ENCODE measurements around the gene TMEM213.

The TMEM213 gene

DNA sequence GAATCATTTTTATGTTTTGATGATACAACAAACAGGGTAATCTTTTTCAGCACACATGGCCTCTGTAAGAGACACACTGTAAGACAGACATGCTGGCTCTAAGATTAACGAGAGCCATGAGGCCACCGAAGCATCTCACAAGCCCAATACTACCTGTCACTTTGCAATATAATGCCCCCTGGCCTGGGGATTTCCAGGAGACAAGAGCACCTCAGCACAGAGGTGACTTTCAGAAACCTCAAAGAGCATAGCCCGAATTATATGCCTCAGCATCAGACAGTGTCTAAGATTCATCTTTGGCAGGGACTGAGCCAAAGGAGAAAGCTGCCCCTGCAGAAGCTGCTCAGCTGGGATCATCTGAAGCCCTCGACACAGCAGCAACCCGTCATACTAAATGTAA lies 44.2 kb upstream of the TMEM213 start:
- TF ChIP-seq, protein P1, sequence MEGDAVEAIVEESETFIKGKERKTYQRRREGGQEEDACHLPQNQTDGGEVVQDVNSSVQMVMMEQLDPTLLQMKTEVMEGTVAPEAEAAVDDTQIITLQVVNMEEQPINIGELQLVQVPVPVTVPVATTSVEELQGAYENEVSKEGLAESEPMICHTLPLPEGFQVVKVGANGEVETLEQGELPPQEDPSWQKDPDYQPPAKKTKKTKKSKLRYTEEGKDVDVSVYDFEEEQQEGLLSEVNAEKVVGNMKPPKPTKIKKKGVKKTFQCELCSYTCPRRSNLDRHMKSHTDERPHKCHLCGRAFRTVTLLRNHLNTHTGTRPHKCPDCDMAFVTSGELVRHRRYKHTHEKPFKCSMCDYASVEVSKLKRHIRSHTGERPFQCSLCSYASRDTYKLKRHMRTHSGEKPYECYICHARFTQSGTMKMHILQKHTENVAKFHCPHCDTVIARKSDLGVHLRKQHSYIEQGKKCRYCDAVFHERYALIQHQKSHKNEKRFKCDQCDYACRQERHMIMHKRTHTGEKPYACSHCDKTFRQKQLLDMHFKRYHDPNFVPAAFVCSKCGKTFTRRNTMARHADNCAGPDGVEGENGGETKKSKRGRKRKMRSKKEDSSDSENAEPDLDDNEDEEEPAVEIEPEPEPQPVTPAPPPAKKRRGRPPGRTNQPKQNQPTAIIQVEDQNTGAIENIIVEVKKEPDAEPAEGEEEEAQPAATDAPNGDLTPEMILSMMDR (conservative IDR thresholded peaks at IDR 0.05): no peak
- H3K27ac ChIP-seq: no peak overlapping the region

DNA sequence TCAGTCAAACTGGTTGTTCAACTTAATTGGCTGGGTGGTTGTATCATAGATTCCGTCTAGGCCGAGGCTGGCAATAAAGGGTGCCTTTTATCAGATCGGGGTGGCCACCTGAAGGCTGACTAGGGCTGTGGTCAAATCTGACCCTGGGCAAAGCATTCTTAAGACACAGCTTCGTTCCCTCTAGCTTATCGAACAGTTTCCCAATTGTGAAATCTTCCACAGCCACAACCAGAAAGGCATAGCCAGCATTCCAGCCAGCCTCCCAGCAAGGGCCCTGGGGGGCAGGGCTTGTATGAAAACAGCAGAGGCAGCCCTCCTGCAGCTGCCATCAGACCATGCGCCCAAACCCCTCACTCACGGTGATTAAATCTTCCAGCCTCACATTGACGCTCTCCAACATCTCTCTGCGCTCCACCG lies 42.5 kb upstream of the TMEM213 start:
- TF ChIP-seq, protein P1 (conservative IDR thresholded peaks at IDR 0.05): no peak
- no peak overlapping the region for H3K27ac ChIP-seq

DNA sequence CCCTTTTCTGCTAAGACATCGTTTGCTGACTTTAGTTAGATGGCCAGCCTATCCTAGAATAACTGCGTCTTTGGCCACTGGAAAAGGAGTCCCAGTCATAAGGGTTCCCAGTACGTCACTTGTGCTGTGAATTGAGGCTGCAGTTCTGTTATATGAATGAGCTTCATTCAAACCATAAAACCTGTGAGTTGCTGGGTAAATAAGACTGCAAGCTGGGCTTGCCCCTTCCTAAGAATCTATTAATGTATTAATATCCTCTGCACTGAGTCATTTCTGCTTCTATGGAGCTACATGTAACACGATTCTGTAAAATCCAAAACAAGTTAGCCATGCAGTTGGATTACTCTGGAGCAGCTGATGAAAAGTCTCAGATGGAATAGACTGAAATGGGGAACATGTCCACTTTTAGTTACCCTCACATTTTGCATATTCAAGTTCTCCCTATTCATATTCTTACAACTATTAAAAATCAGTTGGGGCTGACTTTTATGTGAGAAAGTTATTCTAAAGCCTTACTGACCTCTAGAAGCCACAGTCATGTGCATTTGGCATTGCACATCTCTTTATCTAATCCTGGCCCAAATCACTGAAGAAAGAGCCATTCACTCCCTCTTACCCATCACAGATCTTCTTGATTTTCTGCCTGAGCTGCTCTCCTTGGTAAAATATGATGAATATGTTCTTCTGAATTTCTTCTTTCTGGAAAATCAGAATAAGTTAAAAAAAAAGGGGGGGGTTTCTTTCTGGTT lies 41.8 kb upstream of the TMEM213 start:
- H3K27ac ChIP-seq: no peak overlapping the region
- TF ChIP-seq, protein P1 (conservative IDR thresholded peaks at IDR 0.05): no peak

DNA sequence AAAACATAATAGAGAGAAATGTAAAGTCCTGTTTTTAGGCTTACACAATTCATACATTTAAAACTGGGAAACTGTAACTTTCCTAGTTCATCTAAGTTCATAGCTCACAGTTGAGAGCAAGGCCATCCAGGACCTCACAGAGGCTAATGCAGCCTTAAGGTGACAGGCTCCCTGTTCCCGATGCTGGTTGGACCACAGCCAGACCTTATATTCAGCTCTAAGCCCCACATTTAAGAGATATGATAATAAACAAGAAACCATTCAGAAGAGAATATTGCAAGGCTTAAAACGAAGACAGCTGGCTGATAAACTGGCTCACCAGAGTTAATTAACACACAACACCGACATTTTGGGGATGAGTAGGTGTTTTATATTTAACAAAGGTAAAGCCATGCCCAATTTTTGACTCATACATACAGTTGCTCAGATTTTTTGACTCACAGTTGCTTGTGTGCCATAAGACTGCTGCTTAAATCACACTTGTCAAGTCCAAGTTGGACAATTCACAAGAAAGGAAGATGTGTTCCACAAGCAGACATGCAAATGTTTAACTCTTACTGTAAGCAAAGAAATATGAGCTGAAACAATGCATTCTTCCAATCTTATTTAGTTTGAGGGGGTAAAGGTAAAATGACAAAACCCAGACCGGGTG lies 41.1 kb upstream of the TMEM213 start:
- TF ChIP-seq, protein P1 (conservative IDR thresholded peaks at IDR 0.05): no peak
- no peak overlapping the region for H3K27ac ChIP-seq

DNA sequence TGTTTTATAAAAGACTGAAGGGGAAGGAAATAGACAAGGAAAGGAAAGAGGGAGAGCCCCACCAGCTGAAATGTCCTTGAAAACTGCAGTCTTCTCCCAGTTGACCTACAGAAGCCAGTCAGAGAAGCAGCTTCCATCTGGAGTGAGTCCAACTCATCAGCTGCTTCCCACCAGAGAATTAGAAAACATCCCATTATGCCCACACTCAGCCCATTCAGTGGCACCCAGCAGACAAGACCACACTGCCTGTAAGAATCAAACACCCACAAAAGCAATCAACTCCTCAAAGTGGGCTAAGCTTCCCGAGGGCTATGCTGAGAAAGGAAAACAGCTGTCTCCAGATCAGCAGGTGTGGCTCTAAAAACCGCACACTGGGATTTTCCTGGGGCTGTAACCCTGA lies 29.6 kb upstream of the TMEM213 start:
- TF ChIP-seq, protein P1 (conservative IDR thresholded peaks at IDR 0.05): no peak
- no peak overlapping the region for H3K27ac ChIP-seq

DNA sequence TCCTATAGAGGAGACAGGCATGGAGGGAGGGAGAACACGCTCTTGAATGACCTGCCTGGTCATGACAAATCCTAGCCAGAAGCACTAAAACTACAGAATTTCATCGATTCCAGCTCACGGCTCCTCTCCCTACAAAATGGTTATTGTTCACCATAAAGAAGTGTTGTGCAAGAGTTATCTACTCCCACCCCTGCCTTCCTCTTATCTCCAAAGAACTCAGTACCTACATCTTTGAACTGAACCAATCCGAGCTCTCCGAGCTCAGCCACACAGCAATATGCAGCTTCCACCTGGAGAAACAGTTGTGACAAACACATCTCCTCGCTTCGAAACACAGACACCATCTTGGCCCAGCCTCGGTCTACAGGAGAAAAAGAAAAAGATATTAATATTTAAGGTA lies 26.9 kb upstream of the TMEM213 start:
- H3K27ac ChIP-seq: no peak overlapping the region
- TF ChIP-seq, protein P1 (conservative IDR thresholded peaks at IDR 0.05): no peak

DNA sequence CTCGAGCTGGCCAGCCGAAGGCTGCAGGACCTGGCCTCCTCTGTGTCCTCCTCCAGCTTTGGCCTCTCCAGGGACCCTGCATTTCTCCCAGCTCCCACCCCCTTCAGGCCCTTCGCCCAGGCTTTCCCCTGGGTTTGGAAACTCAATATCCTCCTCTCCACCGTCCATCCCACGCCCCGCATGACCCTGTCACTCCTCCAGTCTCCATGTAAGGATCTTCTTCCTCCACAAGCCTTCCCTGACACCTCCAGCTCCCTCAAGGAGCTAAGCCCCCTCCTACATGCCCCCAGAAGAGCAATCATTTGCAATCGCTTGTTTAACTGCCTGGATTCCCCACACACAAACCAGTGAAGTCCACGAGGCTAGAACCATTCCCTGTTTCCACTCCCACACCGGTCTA lies 24.6 kb upstream of the TMEM213 start:
- TF ChIP-seq, protein P1 (conservative IDR thresholded peaks at IDR 0.05): no peak
- no peak overlapping the region for H3K27ac ChIP-seq

Data from VCaP (cell line).